Testis (tissue), 2 donors: Measurements from ENCODE around the gene DMD.

Source experiments
- POLR2A ChIP-seq: fragments of 450-650 bp; IDR thresholded peaks from one replicate; pipeline ENCODE4 v1.6.1; 2017; ENCODE audit warnings: antibody characterized with exemption, mild to moderate bottlenecking, moderate library complexity
- TF ChIP-seq, protein P1 (sequence below), 3 experiments: fragments of 450-650 bp in 2 of 3; fragments of 200-600 bp in 1 of 3; sonication (generic) in 1 of 3; IDR thresholded peaks; one replicate each; pipeline ENCODE4 v1.5.1; 2016 to 2019; ENCODE audit warnings: antibody characterized with exemption in 3 of 3, mild to moderate bottlenecking in 2 of 3, moderate library complexity in 1 of 3

DNA sequence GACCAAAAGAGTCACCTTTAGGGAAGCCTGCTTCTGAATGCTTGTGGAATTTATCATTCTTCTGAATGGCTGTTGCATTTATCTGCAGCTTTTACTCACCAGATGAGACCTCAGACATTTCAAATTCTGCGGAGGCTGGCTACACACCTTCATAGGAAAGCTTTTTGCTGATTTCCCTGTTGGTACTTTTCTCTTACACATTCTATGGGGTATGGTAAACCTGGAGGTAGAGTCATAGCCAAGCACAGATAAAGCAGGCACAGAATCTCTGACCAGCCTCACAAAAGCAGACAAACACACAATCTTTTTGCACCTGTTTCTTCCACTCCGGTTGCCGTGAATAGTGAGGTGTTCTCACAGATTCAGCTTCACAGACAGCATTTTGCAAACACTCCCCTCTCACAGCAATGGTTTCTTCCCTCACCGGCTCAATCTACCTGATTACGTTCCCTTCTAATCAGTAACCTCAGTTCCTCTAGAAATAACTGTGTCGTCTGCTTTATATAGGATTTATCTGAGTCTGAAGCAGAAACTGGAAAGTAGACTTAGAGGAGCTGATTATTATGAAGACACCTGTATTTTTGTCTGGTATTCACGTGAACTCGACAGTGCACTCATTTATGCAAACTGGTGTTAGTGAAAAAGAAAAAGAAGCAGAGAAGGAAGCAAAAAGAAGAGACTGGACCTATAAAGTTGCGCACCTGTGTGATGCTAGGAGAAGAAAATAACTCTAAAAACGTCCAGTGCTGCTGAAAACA is 83.1 kb downstream of the DMD start:
- TF ChIP-seq, protein P1, sequence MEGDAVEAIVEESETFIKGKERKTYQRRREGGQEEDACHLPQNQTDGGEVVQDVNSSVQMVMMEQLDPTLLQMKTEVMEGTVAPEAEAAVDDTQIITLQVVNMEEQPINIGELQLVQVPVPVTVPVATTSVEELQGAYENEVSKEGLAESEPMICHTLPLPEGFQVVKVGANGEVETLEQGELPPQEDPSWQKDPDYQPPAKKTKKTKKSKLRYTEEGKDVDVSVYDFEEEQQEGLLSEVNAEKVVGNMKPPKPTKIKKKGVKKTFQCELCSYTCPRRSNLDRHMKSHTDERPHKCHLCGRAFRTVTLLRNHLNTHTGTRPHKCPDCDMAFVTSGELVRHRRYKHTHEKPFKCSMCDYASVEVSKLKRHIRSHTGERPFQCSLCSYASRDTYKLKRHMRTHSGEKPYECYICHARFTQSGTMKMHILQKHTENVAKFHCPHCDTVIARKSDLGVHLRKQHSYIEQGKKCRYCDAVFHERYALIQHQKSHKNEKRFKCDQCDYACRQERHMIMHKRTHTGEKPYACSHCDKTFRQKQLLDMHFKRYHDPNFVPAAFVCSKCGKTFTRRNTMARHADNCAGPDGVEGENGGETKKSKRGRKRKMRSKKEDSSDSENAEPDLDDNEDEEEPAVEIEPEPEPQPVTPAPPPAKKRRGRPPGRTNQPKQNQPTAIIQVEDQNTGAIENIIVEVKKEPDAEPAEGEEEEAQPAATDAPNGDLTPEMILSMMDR (IDR thresholded peaks at IDR 0.05), result no peak
- TF ChIP-seq POLR2A, result no peak
